GM21390 (cell line): ENCODE data around the gene WDR19.
"Not testable (repeated sequence)": the region's sequence is repeated elsewhere in the genome, so short reads cannot be mapped to it uniquely, and the experiment has no call there.

Source experiments
- ATAC-seq: cut with Tn5 transposase; IDR thresholded peaks from one replicate; pipeline ENCODE4 v1.9.1; 2021; ENCODE audit not compliant: unreplicated experiment

Gene WDR19

DNA sequence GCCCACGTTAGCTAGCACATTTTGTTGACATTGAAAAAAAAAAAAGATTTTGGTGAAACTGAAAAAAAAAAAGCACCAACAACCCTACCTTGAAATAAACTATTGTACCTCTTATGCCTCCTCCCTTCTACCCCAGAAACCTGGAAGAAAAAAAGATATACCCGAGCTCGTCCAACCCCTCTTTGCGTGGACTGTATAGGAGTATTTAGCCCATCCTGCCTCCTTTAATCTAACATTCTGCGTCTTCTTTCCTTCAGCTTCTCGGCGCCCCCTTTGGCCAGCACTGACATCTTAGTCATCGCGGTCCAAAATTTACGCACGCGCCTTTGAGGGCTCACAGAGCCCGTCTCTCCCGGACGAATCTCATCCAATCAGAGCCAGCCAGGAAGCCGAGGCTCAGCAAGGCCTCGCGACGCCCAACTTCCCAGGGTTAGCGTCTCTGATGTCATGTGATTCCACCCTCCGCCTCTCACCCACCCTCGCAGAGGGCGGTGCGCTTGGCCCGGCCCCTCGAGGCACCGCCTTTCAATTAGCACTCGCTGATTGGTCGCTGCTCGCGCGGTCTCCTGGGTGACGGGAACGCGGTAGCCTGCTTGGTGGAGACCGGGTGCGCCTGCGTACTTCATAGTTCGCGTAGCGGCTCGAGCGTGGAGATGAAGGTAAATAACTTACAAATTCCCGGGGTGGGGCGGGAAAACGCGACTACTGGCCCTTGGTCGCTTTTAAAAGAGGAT, at the start of gene WDR19:
Gene WDR19, plus strand, starts transcription at position 625 of the 734 bp plus-strand sequence. Its CDS starts 29 bp downstream, at position 654.
- peak; percentile 96 for ATAC-seq

DNA sequence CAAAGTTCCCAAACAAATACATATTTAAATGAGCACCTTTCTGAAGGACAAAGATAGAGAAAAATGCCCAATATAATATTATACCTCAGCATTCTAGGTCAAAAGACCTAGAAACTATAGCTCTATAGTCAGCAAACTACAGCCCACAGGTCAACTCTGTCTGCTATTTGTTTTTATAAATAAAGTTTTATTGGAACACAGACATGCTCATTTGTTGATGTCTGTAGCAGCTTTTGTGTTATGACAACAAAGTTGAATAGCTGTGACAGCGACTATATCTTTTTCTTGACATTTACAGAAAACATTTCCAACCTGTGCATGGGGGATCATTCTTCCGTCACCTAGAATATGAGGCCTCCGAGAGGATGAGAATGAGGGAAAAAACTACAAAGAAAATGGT, 48.7 kb upstream of the WDR19 start:
- no peak for ATAC-seq

- ATAC-seq: peak; percentile 61
These were observed 47.5 kb upstream of the WDR19 start for GRCh38 chr4:39134683-39135306.

DNA sequence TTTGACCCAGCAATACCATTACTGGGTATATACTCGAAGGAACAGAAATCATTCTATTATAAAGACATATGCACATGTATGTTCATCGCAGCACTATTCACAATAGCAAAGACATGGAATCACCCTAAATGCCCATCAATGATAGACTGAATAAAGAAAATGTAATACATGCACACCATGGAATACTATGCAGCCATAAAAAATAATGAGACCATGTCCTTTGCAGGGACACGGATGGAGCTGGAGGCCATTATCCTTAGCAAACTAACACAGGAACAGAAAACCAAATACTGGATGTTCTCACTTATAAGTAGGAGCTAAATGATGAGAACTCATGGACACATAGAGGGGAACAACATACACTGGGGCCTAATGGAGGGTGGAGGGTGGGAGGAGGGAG, 44.1 kb upstream of the WDR19 start:
- not testable (repeated sequence) for ATAC-seq

DNA sequence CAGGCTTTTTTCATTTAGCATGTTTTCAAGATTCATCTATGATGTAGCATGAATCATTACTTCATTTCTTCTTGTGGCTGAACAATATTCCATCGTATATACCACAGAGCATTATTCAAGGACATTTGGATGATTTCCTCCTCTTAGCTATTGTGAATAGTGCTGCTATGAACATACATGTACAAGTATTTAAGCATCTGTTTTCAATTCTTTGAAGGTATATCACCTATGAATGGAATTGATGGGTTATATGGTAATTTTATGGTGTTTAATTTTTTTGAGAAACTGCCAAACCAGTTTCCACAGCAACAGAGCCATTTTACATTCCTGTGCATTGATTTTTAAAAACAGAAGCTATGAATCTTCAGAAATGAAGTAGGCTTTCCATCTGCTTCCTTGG, 36.1 kb upstream of the WDR19 start:
- no peak for ATAC-seq

- no peak for ATAC-seq
These were observed 28.3 kb upstream of the WDR19 start for GRCh38 chr4:39154009-39154408.

DNA sequence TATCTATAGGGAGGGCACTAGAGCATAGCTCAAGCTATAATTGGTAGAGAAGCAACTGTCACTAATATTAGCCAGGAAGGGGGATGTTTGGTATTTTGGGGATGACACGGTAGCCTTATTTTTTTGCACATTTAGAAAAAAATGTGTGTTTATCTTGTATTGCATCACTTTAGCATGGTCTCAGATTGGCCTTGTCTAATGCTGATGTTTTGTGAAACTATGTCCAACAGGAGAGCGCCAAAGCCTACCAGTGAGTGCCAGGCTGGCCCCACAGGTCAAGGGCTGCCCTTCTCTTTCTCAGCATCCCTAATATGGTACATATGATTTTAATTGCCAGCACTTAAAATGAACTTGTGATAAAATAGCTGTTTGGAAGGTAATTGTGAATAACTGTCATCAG, 24.8 kb upstream of the WDR19 start:
- ATAC-seq: no peak

- ATAC-seq: no peak
These were observed 16.2 kb upstream of the WDR19 start for GRCh38 chr4:39166177-39166576.

DNA sequence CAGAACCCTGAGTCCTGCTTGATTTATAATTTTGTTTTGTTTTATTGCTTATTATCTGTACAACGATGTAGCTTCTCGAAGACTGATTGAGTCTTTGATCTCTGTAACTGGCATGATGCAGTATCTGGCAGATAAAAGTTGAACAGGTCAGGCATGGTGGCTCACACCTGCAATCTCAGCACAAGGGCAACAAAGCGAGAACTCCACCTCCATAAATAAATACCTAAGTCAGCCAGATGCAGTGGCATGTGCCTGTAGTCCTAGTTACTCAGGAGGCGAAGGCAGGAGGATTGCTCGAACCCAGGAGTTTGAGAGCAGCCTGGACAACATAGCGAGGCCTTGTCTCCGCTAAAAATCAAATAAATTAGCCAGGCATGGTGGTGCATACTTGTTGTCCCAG, 15.7 kb upstream of the WDR19 start:
- no peak for ATAC-seq

DNA sequence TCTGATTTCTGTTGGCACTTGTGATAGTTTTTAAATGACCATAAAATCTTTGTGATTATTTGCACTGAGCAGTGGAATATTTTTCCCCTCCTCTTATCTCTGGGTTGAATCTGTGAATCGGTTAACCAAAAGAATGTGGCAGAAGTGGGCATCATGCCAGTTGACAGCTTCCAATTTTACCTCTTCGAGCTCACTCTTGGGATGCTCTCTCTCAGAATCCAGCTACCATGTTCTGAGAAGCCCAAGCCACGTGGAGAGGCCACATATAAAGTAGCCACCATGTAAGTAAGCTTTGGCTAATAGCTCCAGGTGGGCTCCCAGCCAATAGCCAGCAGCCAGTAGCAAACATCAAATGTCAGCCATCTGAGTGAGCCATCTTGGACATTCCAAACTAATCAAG, 12.9 kb upstream of the WDR19 start:
- ATAC-seq: no peak

DNA sequence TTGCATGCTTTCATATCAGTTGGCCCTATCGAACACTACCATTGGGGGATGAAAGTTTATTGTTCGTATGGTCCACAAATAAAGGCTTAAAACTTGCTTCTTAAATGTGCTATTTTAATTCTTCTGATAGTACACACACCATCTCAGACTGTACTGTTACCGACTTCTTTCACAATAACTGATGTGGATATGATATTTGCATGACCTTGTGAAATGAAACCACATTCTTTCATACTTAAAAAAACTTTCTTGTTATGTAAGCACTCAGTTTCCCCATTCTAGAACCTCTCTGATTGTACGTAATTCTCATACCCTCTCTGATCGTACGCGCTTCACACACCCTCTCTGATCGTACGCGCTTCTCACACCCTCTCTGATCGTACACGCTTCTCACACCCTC, 12.0 kb upstream of the WDR19 start:
- ATAC-seq: no peak

GRCh38 chr4:39178706-39179105, 3.6 kb upstream of the WDR19 start:
- no peak for ATAC-seq

- no peak for ATAC-seq
These were observed 2.6 kb upstream of the WDR19 start for GRCh38 chr4:39179681-39180080.

DNA sequence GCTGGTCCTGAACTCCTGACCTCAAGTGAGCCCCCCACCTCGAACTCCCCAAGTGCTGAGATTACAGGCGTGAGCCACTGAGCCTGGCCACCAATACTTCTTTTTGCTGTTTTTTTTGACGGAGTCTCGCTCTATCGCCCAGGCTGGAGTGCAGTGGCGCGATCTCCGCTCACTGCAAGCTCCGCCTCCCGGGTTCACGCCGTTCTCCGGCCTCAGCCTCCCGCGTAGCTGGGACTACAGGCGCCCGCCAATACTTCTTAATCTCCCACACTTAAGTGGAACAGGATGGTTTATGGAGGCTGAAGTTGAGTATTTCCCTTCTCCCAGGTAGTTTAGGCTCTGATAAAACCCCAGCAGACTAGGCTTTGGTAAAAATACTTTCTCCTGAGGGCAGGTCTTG, 1.7 kb upstream of the WDR19 start:
- not testable (repeated sequence) for ATAC-seq

- ATAC-seq: no peak
These were observed 817 bp upstream of the WDR19 start for GRCh38 chr4:39181520-39181904.

GRCh38 chr4:39201963-39202362, 19.6 kb downstream of the WDR19 start:
- ATAC-seq: no peak

DNA sequence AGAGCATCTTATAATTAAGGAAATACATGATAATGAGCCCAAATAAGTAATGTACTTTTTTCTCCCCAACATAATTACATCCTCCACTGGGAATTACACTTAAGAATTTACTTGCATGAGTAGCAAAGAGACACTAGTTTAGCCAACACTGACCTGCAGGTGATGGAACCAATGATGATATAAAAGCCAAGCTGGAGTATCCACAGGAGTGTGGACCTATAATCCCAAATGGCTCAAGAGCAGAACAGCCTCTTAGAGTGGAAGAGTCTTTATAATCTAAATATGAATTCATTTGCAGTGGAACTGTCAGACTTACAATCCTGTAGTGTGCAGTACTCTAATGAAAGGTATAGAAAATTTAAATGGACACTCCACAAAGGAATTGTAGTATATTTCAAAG, 22.2 kb downstream of the WDR19 start:
- no peak for ATAC-seq

- ATAC-seq: no peak
These were observed 22.7 kb downstream of the WDR19 start for GRCh38 chr4:39205000-39205399.

GRCh38 chr4:39205476-39205875, 23.1 kb downstream of the WDR19 start:
- ATAC-seq: no peak

GRCh38 chr4:39227906-39228305, 45.6 kb downstream of the WDR19 start:
- no peak for ATAC-seq

- ATAC-seq: no peak
These were observed 46.0 kb downstream of the WDR19 start for GRCh38 chr4:39228377-39228776.

DNA sequence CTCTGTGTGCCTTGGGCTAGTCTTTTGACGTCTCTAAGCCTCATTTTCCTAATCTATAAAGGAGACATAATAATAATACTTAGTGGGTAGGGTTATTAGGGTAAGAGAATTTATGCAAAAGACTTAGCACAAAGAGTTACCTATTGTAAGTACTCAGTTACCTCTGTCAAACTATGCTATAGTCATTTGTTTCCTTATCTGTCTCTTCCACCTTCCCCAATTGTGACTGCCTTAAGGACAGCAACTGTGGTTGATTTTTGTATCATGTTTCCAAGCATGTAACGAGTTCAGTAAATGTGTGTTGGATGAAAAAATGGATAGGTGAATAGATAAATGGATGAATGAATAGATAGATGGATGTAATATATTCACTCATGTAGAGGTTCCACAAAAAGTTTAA, 48.1 kb downstream of the WDR19 start:
- ATAC-seq: no peak

DNA sequence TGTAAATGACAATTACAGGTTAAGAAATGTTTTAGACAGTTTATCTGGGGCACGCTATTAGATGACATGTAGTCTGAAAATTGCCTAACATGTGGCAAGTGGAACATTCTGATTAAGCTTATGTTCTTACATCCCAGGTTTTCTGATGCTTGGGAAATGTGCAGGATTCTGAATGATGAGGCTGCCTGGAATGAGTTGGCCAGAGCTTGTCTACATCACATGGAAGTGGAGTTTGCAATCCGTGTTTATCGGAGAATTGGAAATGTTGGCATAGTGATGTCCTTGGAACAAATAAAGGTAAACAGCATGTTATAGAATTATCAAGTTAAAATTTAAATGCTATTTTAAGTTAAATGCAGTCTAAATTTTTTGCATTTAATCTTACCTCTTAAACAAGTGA, 49.3 kb downstream of the WDR19 start:
- no peak for ATAC-seq
